GM18517 (cell line): Measurements from ENCODE around the gene KLHL14.
"Not testable (repeated sequence)": the region's sequence is repeated elsewhere in the genome, so short reads cannot be mapped to it uniquely, and the experiment has no call there.

Source experiments
- ATAC-seq: cut with Tn5 transposase; IDR thresholded peaks from one replicate; pipeline ENCODE4 v1.9.1; 2021; ENCODE audit warnings: mild to moderate bottlenecking, moderate library complexity; ENCODE audit not compliant: unreplicated experiment

KLHL14 gene

DNA sequence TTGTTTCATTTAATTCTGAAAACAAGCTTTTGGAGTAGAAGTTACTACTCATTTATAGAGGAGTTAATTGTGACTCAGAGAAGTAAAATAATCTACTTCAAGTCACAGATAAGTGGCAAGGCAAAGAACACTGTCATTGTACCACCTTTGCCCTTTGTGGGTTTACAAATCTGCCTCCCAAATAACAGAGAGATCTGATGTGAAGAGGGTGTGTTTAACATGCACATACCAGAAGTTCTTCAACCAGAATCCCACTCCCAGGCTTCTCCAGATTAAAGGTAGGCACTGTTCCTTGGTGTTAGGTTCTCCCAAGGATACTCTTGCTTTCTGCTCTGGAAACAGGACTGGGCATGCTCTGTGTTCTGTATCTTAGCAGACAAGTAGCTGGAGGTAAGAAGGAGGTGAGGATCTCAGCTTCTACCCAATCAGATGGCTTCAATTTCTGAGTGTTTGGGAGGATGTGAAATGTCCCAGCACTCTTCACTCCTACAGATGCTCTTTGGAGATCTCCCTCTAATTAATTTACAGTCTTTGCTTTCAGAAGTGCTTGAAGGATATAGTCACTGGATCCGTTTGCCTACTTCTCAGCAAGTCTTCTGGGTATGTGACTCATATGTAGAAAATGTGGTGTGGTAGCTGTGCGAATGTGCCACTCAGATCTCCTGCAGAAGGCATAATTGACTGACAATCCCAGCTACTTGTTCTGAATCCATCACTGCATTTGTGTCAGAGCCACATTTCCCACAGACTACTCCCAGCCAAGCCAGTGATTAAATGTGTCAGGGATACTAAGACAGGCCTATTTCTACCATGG, 111.1 kb downstream of the KLHL14 start:
- no peak for ATAC-seq

DNA sequence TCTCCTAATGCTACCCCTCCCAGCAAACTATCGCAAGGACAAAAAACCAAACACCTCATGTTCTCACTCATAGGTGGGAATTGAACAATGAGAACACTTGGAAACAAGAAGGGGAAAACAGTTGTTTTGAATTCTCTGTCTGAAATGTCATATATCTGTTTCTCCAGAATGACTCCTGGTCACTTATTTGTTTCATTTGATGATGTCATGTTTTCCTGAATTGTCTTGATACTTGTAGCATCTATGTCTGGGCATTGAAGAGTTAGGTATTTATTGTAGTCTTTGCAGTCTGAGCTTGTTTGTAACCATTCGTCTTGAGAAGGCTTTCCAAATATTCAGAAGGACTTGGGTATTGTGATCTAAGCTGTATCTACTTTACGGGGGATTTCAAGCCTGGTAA, 118.3 kb downstream of the KLHL14 start:
- not testable (repeated sequence) for ATAC-seq

DNA sequence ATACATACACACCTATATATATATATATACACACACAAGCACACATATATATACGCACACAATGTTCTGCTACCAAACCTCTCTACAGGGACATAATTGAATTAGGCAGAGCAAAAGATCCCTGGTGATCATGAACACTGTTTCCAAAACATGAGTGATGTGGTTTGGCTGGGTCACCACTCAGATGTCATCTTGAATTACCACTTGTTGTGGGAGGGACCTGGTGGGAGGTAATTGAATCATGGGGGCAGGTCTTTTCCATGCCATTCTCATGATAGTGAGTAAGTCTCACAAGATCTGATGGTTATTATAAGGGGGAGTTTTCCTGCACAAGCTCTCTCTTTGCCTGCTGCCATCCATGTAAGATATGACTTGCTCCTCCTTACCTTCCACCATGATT, 135.2 kb downstream of the KLHL14 start:
- ATAC-seq = not testable (repeated sequence)

GRCh38 chr18:32637226-32637625, 135.6 kb downstream of the KLHL14 start:
- no peak for ATAC-seq

DNA sequence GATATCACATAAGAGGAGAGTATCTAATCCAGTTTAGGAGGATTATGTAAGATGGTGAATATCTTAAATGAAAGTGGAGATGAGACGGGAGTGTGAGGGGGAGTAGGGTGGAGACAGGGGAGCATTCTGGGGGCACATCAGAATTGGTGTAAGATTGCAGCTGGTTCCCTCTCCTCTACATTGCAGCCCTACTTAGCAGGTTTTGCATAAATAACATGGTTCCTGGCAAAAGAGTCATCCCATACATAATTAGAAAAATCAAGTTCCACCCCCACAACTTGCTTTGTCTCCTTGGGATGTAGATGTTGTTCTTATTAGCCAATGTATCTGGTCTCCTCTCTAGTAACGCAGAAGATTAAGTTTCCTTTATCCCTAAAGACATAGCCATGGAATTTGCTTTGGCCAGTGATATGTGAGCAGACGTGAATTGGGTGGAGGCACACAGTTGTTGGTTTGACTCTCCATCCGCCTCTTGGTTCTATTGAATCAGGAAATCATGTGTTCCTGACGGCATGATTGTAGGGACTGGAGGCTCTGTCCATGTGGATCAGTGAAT, 137.9 kb downstream of the KLHL14 start:
- ATAC-seq = no peak

- no peak for ATAC-seq
Measured at GRCh38 chr18:32629981-32630700, 142.7 kb downstream of the KLHL14 start.

DNA sequence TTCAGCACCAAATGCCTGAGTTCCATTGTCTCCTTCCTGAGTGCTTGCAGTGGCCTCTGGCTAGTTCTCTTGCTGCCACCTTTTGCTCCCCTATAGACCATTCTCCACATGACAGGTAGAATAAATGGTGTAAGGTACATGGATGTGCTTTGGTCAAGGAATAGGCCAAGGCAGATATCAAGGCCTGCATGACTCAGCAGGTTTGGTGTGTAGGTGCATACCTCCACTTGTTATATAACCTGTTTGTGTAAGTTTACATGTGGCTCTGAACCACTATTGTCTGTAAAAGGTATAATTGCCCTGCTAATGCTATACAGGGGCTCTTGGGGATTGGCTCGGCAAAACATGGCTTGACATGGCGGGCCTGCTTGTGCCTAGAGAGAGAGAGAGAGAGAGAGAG, 143.5 kb downstream of the KLHL14 start:
- ATAC-seq = no peak

DNA sequence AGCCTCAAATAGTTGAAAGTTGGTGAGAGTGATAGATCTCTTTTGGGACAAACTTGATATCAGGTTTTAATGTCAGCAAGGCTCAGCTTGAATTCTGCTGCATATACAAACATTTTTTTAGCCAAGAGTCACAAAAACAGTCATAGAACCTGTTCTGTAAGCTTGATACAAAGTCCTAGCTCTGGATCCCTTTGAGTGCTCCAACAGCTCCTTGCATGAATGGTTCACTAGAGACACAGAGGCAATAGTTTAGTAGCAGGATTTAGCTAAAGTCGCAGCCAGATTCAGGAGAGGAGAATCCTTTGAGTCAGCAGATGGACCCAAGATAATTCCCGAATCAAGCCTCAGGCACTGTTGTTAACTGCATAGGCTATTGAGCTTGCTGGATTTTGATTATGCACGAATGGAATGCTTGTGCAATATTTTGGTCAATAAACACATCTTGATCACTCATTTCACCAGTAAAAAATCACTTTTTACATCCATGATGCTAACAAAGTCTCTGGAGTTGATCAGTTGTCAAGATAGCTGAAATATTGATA, 148.6 kb downstream of the KLHL14 start:
- ATAC-seq = no peak

DNA sequence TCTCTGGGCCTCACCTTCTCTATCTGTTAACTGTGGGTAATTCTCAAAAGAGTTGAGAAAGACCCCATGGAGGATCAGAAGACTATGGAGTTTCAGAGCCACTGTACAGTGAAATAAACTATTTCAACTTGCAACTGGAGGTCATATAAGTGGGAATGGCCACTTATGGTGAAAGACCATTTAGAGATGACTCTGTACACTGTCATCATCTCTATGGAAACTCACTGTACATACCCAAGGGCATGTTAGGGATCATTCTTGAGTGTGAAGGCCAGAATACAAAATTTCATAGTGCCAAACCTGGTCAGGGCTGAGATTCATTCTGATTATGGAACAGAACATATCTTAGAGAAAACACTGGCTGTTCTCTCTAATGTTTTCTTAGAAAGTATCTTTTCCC, 149.3 kb downstream of the KLHL14 start:
- ATAC-seq = no peak
